ENCODE results near the gene AMZ1. TPM values are rescaled to one million over a fixed set of nuclear protein-coding genes. Genes with fewer than 3 reads are reported as not detected.
A peak's percentile ranks its signal among the peaks of the same experiment; 100 is the strongest.

The AMZ1 gene
- total and polyA plus RNA-seq, 2 experiments from 2014 or later: 1.4 TPM; not detected in 1

DNA sequence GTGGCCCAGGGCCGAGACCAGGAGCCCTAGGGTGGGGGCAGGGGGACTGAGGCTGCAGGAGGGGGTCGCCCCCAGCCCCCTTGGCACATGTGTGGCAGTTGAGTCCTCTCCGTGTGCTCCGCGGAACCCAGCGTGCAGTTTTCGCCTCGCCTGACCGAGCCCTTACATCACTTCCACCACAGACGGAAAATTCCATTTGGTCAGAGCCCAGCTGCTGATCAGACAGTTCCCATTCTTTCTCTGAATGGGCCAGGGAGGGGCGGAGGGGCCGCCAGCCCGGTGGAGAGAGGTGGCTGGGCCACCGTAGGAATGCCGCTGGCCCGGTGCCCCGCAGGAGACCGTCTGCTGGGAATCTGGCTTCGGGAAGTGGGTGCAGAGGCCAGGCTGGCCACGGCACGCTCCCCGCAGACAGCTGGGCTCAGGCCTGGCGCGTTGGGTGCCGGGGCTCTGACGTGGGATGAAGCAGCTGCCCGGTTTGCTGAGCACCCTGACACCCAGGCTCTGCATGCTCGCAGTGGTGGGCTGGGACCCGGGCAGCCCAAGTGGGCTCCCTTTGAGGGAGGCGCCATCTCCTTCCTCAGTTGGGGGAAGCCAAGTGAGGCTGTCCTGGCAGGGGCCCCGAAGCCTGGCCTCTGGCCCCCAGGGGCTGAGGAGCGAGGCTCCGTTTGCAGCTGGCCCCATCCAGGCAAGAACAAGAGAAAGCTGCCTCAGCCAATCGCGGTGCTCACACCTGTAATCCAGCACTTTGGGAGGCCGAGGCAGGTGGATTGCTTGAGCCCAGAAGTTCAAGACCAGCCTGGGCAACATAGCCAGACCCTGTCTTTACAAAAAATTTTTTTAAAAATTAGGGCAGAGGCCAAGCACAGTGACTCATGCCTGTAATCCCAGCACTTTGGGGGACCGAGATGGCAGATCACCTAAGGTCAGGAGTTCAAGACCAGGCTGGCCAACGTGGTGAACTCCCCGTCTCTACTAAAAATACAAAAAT, 46.3 kb upstream of the AMZ1 start:
- peak; percentile 87 for DNase-seq (ENCODE audit: low spot score)
- no peaks in the 10 kb centered on the region for H3K27me3 ChIP-seq
- no peak overlapping the region for H3K4me3 ChIP-seq
- H3K36me3 ChIP-seq (replicated peaks; ENCODE audit: insufficient read depth, low read depth): no peaks in the 10 kb centered on the region
- H3K4me1 ChIP-seq (ENCODE audit: insufficient read depth): peaks cover 53% of the 10 kb centered on the region
- H3K79me2 ChIP-seq: peaks cover 95% of the 10 kb centered on the region
- 51% methylated on average over 36 of the region's 39 CpGs for WGBS (ENCODE audit: low lambda C conversion rate, missing lambda C conversion rate)
- peak overlapping the region; percentile 90 for H3K27ac ChIP-seq
- H3K4me2 ChIP-seq: peak overlapping the region; percentile 60
- no peak overlapping the region for H2AFZ ChIP-seq
- TF ChIP-seq EZH2 (IDR thresholded peaks at IDR 0.05; ENCODE audit: borderline replicate concordance) (no peak), EZH2phosphoT487 (IDR thresholded peaks at IDR 0.05; ENCODE audit: low read depth, severe bottlenecking, unreplicated experiment) (no peak), CTCF (IDR thresholded peaks at IDR 0.05; ENCODE audit: poor library complexity) (no peak)
- H3K9me2 ChIP-seq (replicated peaks; ENCODE audit: insufficient read depth): no peaks in the 10 kb centered on the region
- H4K20me1 ChIP-seq (ENCODE audit: insufficient read depth, poor library complexity, severe bottlenecking): peaks cover 91% of the 10 kb centered on the region
- H3K9me3 ChIP-seq (ENCODE audit: low read depth): no peaks in the 10 kb centered on the region

DNA sequence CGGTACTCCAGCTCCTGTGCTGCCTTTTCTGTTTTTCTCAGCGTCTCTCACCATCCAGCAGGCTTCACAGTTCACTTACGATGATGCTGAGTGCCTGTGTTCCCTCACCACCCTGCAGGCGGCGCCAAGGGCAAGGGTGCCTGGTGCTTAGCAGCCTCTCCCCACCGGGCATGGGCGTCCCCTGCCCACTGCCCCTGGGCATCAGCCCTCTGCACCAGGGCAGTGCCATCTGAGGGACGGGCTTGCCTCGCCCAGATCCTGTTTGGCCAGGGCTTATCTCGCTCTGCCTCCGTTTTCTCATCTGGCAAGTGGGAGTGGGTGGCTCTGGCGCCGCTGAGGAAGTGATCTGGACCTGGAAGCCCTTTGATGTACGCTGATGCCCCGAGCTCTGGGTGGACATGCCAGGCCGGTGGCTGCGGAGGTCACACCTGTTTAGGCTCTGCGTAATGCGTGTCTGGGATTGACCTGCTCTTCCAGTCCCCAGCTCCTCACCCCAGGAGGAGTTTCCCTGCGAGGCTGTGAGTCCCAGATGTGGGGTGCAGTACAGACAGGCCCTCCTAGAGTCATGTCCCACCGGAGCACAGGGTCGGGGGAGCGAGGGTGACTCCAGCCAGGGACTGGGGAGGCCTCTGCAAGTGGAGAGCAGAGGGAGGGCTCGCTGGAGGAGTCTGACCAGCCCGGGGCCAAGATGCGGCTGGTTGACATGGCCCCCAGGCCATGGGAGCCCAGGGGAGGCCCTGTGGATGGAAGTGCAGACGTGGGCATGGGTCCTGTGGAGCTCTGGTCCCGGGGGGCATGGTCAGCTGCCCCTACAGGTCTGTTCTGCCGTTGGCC, 44.4 kb upstream of the AMZ1 start:
- 92% methylated on average over 28 of the region's 29 CpGs for WGBS (ENCODE audit: low lambda C conversion rate, missing lambda C conversion rate)

DNA sequence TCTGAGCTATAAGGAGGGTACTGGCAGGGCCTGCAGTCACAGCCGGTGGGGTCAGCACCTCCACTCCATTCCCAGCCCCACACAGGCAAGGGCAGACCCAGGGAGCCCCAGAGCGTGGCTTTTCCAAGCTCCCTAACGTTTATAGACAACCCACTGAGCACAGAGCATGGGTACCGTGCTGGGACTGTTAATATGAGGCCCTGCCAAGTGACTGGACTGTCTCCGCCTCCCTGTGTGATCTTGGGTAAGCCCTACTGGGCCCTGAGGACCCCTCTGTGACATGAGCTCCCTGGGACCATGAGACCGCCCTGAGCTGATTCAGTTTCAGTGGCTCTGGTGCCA, 43.8 kb upstream of the AMZ1 start:
- H3K27ac ChIP-seq: no peak overlapping the region
- H3K27me3 ChIP-seq: no peaks in the 10 kb centered on the region
- no peak overlapping the region for H3K4me3 ChIP-seq
- no peaks in the 10 kb centered on the region for H3K9me3 ChIP-seq (ENCODE audit: low read depth)
- H3K4me1 ChIP-seq (ENCODE audit: insufficient read depth): peaks cover 30% of the 10 kb centered on the region
- no peak overlapping the region for H3K4me2 ChIP-seq
- H4K20me1 ChIP-seq (ENCODE audit: insufficient read depth, poor library complexity, severe bottlenecking): peaks cover 78% of the 10 kb centered on the region
- DNase-seq (ENCODE audit: low spot score): no peak
- 79% methylated on average over 6 of the region's 6 CpGs for WGBS (ENCODE audit: low lambda C conversion rate, missing lambda C conversion rate)
- no peak overlapping the region for H2AFZ ChIP-seq
- H3K9me2 ChIP-seq (replicated peaks; ENCODE audit: insufficient read depth): no peaks in the 10 kb centered on the region
- TF ChIP-seq CTCF (IDR thresholded peaks at IDR 0.05; ENCODE audit: poor library complexity) (no peak), EZH2 (IDR thresholded peaks at IDR 0.05; ENCODE audit: borderline replicate concordance) (no peak), EZH2phosphoT487 (IDR thresholded peaks at IDR 0.05; ENCODE audit: low read depth, severe bottlenecking, unreplicated experiment) (no peak)
- H3K36me3 ChIP-seq (replicated peaks; ENCODE audit: insufficient read depth, low read depth): no peaks in the 10 kb centered on the region
- H3K79me2 ChIP-seq: peaks cover 71% of the 10 kb centered on the region

More for the DNA sequence above, 44.4 kb upstream of the AMZ1 start:
- H4K20me1 ChIP-seq (ENCODE audit: insufficient read depth, poor library complexity, severe bottlenecking): peaks cover 82% of the 10 kb centered on the region
- H3K79me2 ChIP-seq: peaks cover 77% of the 10 kb centered on the region
- peaks cover 36% of the 10 kb centered on the region for H3K4me1 ChIP-seq (ENCODE audit: insufficient read depth)
- no peaks in the 10 kb centered on the region for H3K27me3 ChIP-seq
- H3K36me3 ChIP-seq (replicated peaks; ENCODE audit: insufficient read depth, low read depth): no peaks in the 10 kb centered on the region
- H3K4me3 ChIP-seq: no peak overlapping the region
- TF ChIP-seq CTCF (IDR thresholded peaks at IDR 0.05; ENCODE audit: poor library complexity): no peak
- no peak for TF ChIP-seq EZH2 (IDR thresholded peaks at IDR 0.05; ENCODE audit: borderline replicate concordance)
- H2AFZ ChIP-seq: no peak overlapping the region
- no peak for DNase-seq (ENCODE audit: low spot score)
- H3K9me3 ChIP-seq (ENCODE audit: low read depth): no peaks in the 10 kb centered on the region
- no peaks in the 10 kb centered on the region for H3K9me2 ChIP-seq (replicated peaks; ENCODE audit: insufficient read depth)
- no peak overlapping the region for H3K4me2 ChIP-seq
- no peak overlapping the region for H3K27ac ChIP-seq

Data from hepatocyte (in vitro differentiated cells).